Naive thymus-derived CD8-positive, alpha-beta T cell (primary cell): ENCODE results near the gene DDIT3. TPM values are rescaled to one million over a fixed set of nuclear protein-coding genes. Genes with fewer than 3 reads are reported as not detected.
"Not testable (repeated sequence)": the region's sequence is repeated elsewhere in the genome, so short reads cannot be mapped to it uniquely, and the experiment has no call there.

ENCODE experiments used
- ATAC-seq, 2 donors: fragments of 150-1000 bp; cut with Tn5 transposase in 1 of 2; sonication (Bioruptor Pico), chemical (Tn5 transposase) in 1 of 2; 1 replicate in 1 of 2; 2 replicates in 1 of 2; pipeline ENCODE4 v1.10.0; 2021; ENCODE audit warnings: mild to moderate bottlenecking in 2 of 2, moderate library complexity in 2 of 2
- POLR2A ChIA-PET: fragments of 350-600 bp; sonication (Branson Sonifier 250); formaldehyde crosslinking; loops from one replicate; lab custom pipeline; 2021; ENCODE audit warnings: antibody characterized with exemption; lab: Charles Lee
- DNase-seq, 10 donors: peaks; one replicate each; pipeline versions ENCODE4 v3.0.0 to v3.0.0-alpha.2; 2020 to 2022
- H3K27ac Mint-ChIP-seq, 10 donors: one replicate each; pipeline ENCODE4 v1.8.0; 2020 to 2022; ENCODE audit warnings: mild to moderate bottlenecking in 10 of 10, mixed read lengths in 10 of 10, moderate library complexity in 4 of 10, inconsistent platforms in 1 of 10
- H3K27me3 Mint-ChIP-seq, 5 donors: one replicate each; pipeline ENCODE4 v1.8.0; 2021 to 2022; ENCODE audit warnings: mixed read lengths in 5 of 5
- H3K36me3 Mint-ChIP-seq, 3 donors: one replicate each; pipeline ENCODE4 v1.8.0; 2020 to 2022; ENCODE audit warnings: mixed read lengths in 3 of 3, mild to moderate bottlenecking in 2 of 3, inconsistent platforms in 1 of 3
- H3K4me1 Mint-ChIP-seq, 4 donors: one replicate each; pipeline ENCODE4 v1.8.0; 2021 to 2022; ENCODE audit warnings: mixed read lengths in 4 of 4
- H3K4me3 Mint-ChIP-seq, 10 donors: one replicate each; pipeline ENCODE4 v1.8.0; 2020 to 2022; ENCODE audit warnings: mild to moderate bottlenecking in 10 of 10, mixed read lengths in 10 of 10, moderate library complexity in 6 of 10, inconsistent platforms in 1 of 10
- H3K9me3 Mint-ChIP-seq, 9 donors: one replicate each; pipeline ENCODE4 v1.8.0; 2020 to 2022; ENCODE audit warnings: mixed read lengths in 9 of 9, mild to moderate bottlenecking in 3 of 9, inconsistent platforms in 1 of 9, moderate library complexity in 1 of 9
- polyA plus RNA-seq, 3 donors: library from polyadenylated mRNA; unstranded; fragments of 300-500 nt; fragmentation: Illumina TruSeq; gene quantifications; one replicate each; pipeline ENCODE4 v1.2.3, GENCODE V29; 2021
- total RNA-seq, 8 experiments: library from RNA in 2 of 8; stranded (reverse) in 2 of 8; gene quantifications; one replicate each; pipeline ENCODE4 v1.2.3 and lab custom pipeline; 2021 to 2026

DDIT3 gene
- total RNA-seq: 10 to 100 TPM; 88.0 to 89.5 TPM
- polyA plus RNA-seq: 10 to 100 TPM; 13.1 to 18.7 (median 15.5) TPM
- total RNA-seq (lab: John Stamatoyannopoulos, UW): 19.2 to 219 (median 42.6) reads per million in 6 experiments

- Mint-ChIP-seq H3K4me1 (peaks cover 40 to 67% (median 62%) of the 10 kb centered on the region in 4 donors), H3K27me3 (peaks cover 0 to 2% (median 0%) of the 10 kb centered on the region in 5 donors), H3K9me3 (no peaks in the 10 kb centered on the region), H3K27ac (peak within 1 kb of the TSS; percentile 99 to 100 (median 100)), H3K4me3 (peak within 1 kb of the TSS; percentile 95 to 99 (median 98)), H3K36me3 (peaks cover 4 to 46% (median 13%) of the 10 kb centered on the region in 3 donors)
- peak; percentile 70 to 79 for ATAC-seq
- POLR2A ChIA-PET: interaction anchor here (0.6 to 8.6 kb wide), 27 partner anchors 9 to 408 kb away, joined by 3 to 135 read pairs (median 4); partner anchors contain the start of genes ARHGAP9, CTDSP2, DCTN2 and GLI1
- peak; percentile 98 to 100 (median 100) for DNase-seq
Observed at GRCh38 chr12:57520053-57520818, at the start of gene DDIT3. DDIT3 (minus strand) TSS chr12:57520514; CDS start chr12:57517406, 3,108 bp downstream.

- H3K4me1 Mint-ChIP-seq: peaks cover 0 to under 1% (median 0%) of the 10 kb centered on the region in 4 donors
- DNase-seq (no peak), ATAC-seq (no peak)
- H3K9me3 Mint-ChIP-seq: no peaks in the 10 kb centered on the region
- no peaks in the 10 kb centered on the region for H3K27me3 Mint-ChIP-seq
- peaks cover 0 to 16% (median 8%) of the 10 kb centered on the region in 3 donors for H3K36me3 Mint-ChIP-seq
- POLR2A ChIA-PET: interaction anchor here (0.9 kb wide), 1 partner anchor 21 kb away, joined by 3 read pairs; no protein-coding TSS in a partner anchor
- H3K27ac Mint-ChIP-seq: no peak overlapping the region
- H3K4me3 Mint-ChIP-seq: no peak overlapping the region
Observed at GRCh38 chr12:57569858-57570257, 49.5 kb upstream of the DDIT3 start.

- no peak for ATAC-seq
- H3K4me3 Mint-ChIP-seq: no peak overlapping the region
- H3K27ac Mint-ChIP-seq: no peak overlapping the region
- no peak for DNase-seq
- peaks cover 0 to 2% (median 0%) of the 10 kb centered on the region in 4 donors for H3K4me1 Mint-ChIP-seq
- no peaks in the 10 kb centered on the region for H3K9me3 Mint-ChIP-seq
- H3K36me3 Mint-ChIP-seq: peaks cover 0 to 16% (median 13%) of the 10 kb centered on the region in 3 donors
- H3K27me3 Mint-ChIP-seq: peaks cover 0 to 5% (median 0%) of the 10 kb centered on the region in 5 donors
- POLR2A ChIA-PET: no interaction called here
Observed at GRCh38 chr12:57568838-57569237, 48.5 kb upstream of the DDIT3 start.

- peaks cover 0 to 5% (median 1%) of the 10 kb centered on the region in 4 donors for H3K4me1 Mint-ChIP-seq
- peaks cover 0 to 8% (median 4%) of the 10 kb centered on the region in 3 donors for H3K36me3 Mint-ChIP-seq
- DNase-seq: no peak
- H3K27ac Mint-ChIP-seq: peak overlapping the region in 1 of 10 donors; percentile 32
- no peak for ATAC-seq
- peaks cover 0 to 14% (median 0%) of the 10 kb centered on the region in 5 donors for H3K27me3 Mint-ChIP-seq
- POLR2A ChIA-PET: no interaction called here
- no peaks in the 10 kb centered on the region for H3K9me3 Mint-ChIP-seq
- no peak overlapping the region for H3K4me3 Mint-ChIP-seq
Observed at GRCh38 chr12:57564178-57564740, 43.9 kb upstream of the DDIT3 start.

GRCh38 chr12:57563358-57563757 is 43.0 kb upstream of the DDIT3 start:
- Mint-ChIP-seq H3K27ac (no peak overlapping the region), H3K4me1 (peaks cover 0 to 5% (median 1%) of the 10 kb centered on the region in 4 donors), H3K27me3 (peaks cover 0 to 14% (median 0%) of the 10 kb centered on the region in 5 donors), H3K36me3 (peaks cover 0 to 6% (median 0%) of the 10 kb centered on the region in 3 donors), H3K4me3 (no peak overlapping the region), H3K9me3 (no peaks in the 10 kb centered on the region)
- DNase-seq (no peak), ATAC-seq (no peak)
- POLR2A ChIA-PET: no interaction called here

GRCh38 chr12:57561117-57561516 is 40.8 kb upstream of the DDIT3 start:
- DNase-seq, H3K36me3 Mint-ChIP-seq, H3K27ac Mint-ChIP-seq, H3K4me3 Mint-ChIP-seq, POLR2A ChIA-PET, H3K9me3 Mint-ChIP-seq, ATAC-seq, H3K4me1 Mint-ChIP-seq: not testable (repeated sequence)
- H3K27me3 Mint-ChIP-seq: peaks cover 0 to 14% (median 0%) of the 10 kb centered on the region in 5 donors

- Mint-ChIP-seq H3K27ac (no peak overlapping the region), H3K27me3 (peaks cover 0 to 14% (median 0%) of the 10 kb centered on the region in 5 donors), H3K9me3 (no peaks in the 10 kb centered on the region), H3K36me3 (peaks cover 0 to 6% (median 0%) of the 10 kb centered on the region in 3 donors), H3K4me3 (no peak overlapping the region), H3K4me1 (peaks cover 0 to 5% (median 1%) of the 10 kb centered on the region in 4 donors)
- DNase-seq: no peak
- POLR2A ChIA-PET: no interaction called here
- ATAC-seq: no peak
Observed at GRCh38 chr12:57560516-57560915, 40.2 kb upstream of the DDIT3 start.

GRCh38 chr12:57558864-57559263 is 38.5 kb upstream of the DDIT3 start:
- DNase-seq (no peak), ATAC-seq (no peak)
- H3K4me1 Mint-ChIP-seq: peaks cover 0 to 5% (median 0%) of the 10 kb centered on the region in 4 donors
- H3K27me3 Mint-ChIP-seq: peaks cover 0 to 10% (median 0%) of the 10 kb centered on the region in 5 donors
- H3K36me3 Mint-ChIP-seq: no peaks in the 10 kb centered on the region
- H3K27ac Mint-ChIP-seq: no peak overlapping the region
- POLR2A ChIA-PET: no interaction called here
- H3K9me3 Mint-ChIP-seq: no peaks in the 10 kb centered on the region
- no peak overlapping the region for H3K4me3 Mint-ChIP-seq

- no peak overlapping the region for H3K27ac Mint-ChIP-seq
- no peaks in the 10 kb centered on the region for H3K36me3 Mint-ChIP-seq
- POLR2A ChIA-PET: no interaction called here
Observed at GRCh38 chr12:57554897-57555296, 34.6 kb upstream of the DDIT3 start.

GRCh38 chr12:57554453-57554852 is 34.1 kb upstream of the DDIT3 start:
- Mint-ChIP-seq H3K27ac (no peak overlapping the region), H3K36me3 (no peaks in the 10 kb centered on the region), H3K4me3 (no peak overlapping the region), H3K27me3 (peaks cover 0 to 14% (median 0%) of the 10 kb centered on the region in 5 donors), H3K4me1 (peaks cover 5 to 14% (median 13%) of the 10 kb centered on the region in 4 donors), H3K9me3 (no peaks in the 10 kb centered on the region)
- DNase-seq: no peak
- POLR2A ChIA-PET: no interaction called here
- ATAC-seq: no peak

More at GRCh38 chr12:57554897-57555296, 34.6 kb upstream of the DDIT3 start:
- peaks cover 4 to 14% (median 10%) of the 10 kb centered on the region in 4 donors for H3K4me1 Mint-ChIP-seq
- no peak for DNase-seq
- ATAC-seq: no peak
- no peak overlapping the region for H3K4me3 Mint-ChIP-seq
- no peaks in the 10 kb centered on the region for H3K9me3 Mint-ChIP-seq
- peaks cover 0 to 14% (median 0%) of the 10 kb centered on the region in 5 donors for H3K27me3 Mint-ChIP-seq

- DNase-seq (no peak), ATAC-seq (no peak)
- Mint-ChIP-seq H3K27me3 (peaks cover 0 to 18% (median 0%) of the 10 kb centered on the region in 5 donors), H3K4me3 (no peak overlapping the region), H3K9me3 (no peaks in the 10 kb centered on the region), H3K27ac (no peak overlapping the region), H3K4me1 (peaks cover 8 to 19% (median 17%) of the 10 kb centered on the region in 4 donors), H3K36me3 (no peaks in the 10 kb centered on the region)
- POLR2A ChIA-PET: no interaction called here
Observed at GRCh38 chr12:57553343-57554202, 33.3 kb upstream of the DDIT3 start.

- no peak overlapping the region for H3K4me3 Mint-ChIP-seq
- peaks cover 8 to 19% (median 17%) of the 10 kb centered on the region in 4 donors for H3K4me1 Mint-ChIP-seq
- POLR2A ChIA-PET: interaction anchor here (0.6 kb wide), 1 partner anchor 129 kb away, joined by 3 read pairs; no protein-coding TSS in a partner anchor
- DNase-seq (no peak), ATAC-seq (no peak)
- H3K27ac Mint-ChIP-seq: no peak overlapping the region
- no peaks in the 10 kb centered on the region for H3K36me3 Mint-ChIP-seq
- H3K27me3 Mint-ChIP-seq: peaks cover 0 to 18% (median 0%) of the 10 kb centered on the region in 5 donors
- no peaks in the 10 kb centered on the region for H3K9me3 Mint-ChIP-seq
Observed at GRCh38 chr12:57552835-57553313, 32.6 kb upstream of the DDIT3 start.
